Measurements from ENCODE around the gene SLC5A2.

Gene SLC5A2

GRCh38 chr16:31460582-31461002, 22.3 kb upstream of the SLC5A2 start:
- DNase-seq, result no peak

DNA sequence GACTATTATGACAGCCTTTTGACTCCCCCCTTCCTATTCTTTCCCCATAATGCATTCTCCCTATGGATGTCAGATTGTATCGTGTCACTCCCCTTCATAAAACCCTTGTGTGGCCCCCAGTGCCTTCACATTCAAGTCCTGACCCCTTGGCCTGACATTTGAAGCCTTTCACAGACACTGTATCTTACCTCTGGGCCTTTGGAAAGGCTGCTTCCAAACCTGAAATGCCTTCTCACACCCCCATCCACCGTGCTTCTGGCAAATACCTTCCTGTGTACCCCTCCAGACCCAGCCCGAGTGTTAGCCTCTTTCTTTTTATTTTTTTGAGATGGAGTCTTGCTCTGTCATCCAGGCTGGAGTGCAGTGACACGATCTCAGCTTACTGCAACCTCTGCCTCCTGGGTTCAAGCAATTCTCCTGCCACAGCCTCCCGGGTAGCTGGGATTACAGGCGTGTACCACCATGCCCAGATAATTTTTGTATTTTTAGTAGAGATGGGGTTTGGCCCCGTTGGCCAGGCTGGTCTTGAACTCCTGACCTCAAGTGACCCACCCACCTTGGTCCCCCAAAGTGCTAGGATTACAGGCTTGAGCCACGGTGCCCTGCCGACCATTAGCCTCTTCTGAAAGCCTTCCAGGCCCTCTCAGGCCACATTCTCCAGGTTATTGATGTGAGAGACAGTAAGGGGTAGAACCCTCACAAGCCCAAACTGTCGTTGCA, 21.6 kb upstream of the SLC5A2 start:
- DNase-seq, result no peak

DNA sequence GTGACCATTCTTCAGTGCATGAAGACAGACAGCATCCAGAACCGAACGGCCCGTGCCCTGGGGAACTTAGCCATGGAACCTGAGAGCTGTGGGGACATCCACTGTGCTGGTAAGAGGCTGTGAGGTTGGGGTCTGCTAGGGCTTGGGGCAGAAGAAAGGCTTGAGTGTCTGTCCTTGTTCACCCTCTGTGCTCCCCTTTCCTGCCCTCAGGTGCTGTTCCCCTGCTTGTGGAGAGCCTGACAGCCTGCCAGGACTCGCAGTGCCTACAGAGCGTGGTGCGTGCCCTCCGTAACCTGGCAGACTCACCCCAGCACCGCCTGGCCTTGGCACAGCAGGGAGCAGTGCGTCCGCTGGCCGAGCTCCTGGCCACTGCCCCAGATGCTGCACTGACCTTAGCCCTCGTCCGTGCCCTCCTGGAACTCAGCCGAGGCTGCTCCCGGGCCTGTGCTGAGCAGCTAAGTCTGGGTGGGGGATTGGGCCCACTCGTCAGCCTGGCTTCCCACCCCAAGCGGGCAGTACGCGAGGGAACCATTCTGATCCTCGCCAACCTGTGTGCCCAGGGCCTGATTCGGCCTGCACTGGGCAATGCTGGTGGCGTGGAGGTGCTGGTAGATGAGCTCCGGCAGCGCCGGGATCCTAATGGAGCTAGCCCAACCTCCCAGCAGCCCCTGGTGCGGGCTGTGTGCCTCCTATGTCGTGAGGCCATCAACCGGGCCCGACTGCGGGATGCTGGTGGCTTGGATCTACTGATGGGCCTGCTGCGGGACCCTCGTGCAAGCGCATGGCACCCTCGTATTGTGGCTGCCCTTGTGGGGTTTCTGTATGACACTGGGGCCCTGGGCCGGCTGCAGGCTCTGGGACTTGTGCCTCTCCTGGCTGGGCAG, 20.8 kb upstream of the SLC5A2 start:
- no peak for DNase-seq

DNA sequence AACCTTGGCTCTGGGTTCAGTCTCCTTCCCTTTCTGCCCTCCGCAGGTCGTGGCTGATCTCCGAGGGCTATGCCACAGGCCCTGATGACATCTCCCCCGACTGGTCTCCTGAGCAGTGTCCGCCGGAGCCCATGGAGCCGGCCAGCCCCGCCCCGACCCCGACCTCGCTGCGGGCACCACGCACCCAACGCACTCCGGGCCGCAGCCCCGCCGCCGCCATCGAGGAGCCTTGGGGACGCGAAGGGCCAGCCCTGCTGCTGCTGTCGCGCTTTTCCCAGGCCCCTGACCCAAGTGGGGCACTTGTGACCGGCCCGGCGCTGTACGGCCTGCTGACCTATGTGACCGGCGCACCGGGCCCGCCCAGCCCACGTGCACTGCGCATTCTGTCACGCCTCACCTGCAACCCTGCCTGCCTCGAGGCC, 18.6 kb upstream of the SLC5A2 start:
- no peak for DNase-seq

GRCh38 chr16:31464781-31465260, 18.1 kb upstream of the SLC5A2 start:
- DNase-seq, result no peak

DNA sequence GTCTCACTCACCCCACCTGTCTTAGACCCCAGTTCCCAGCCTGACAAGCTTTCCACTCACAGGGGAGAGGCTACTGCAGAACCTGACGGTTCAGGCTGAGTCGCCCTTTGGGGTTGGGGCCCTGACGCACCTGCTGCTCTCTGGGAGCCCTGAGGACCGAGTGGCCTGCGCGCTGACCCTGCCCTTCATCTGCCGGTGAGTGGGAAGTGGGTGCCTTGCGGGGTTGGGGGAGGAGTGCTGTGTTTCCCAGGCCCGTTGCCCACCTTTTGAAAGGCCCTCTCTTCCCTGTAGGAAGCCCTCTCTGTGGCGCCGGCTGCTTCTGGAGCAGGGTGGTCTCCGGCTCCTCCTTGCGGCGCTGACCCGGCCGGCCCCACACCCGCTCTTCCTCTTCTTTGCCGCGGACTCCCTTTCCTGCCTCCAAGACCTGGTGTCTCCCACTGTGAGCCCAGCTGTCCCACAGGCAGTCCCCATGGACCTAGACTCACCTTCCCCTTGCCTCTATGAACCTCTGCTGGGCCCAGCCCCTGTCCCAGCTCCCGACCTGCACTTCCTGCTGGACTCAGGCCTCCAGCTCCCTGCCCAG, 17.0 kb upstream of the SLC5A2 start:
- no peak for DNase-seq

DNA sequence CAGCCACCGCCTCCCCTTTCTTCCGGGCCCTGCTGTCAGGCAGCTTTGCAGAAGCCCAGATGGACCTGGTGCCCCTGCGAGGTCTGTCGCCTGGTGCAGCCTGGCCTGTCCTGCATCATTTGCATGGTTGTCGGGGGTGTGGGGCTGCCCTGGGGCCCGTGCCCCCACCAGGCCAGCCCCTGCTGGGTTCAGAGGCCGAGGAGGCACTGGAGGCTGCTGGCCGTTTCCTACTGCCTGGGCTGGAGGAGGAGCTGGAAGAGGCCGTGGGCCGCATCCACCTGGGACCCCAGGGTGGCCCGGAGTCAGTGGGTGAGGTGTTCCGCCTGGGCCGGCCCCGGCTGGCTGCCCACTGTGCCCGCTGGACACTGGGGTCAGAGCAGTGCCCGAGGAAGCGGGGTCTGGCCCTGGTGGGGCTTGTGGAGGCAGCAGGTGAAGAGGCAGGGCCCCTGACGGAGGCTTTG, 16.5 kb upstream of the SLC5A2 start:
- DNase-seq, result no peak

DNA sequence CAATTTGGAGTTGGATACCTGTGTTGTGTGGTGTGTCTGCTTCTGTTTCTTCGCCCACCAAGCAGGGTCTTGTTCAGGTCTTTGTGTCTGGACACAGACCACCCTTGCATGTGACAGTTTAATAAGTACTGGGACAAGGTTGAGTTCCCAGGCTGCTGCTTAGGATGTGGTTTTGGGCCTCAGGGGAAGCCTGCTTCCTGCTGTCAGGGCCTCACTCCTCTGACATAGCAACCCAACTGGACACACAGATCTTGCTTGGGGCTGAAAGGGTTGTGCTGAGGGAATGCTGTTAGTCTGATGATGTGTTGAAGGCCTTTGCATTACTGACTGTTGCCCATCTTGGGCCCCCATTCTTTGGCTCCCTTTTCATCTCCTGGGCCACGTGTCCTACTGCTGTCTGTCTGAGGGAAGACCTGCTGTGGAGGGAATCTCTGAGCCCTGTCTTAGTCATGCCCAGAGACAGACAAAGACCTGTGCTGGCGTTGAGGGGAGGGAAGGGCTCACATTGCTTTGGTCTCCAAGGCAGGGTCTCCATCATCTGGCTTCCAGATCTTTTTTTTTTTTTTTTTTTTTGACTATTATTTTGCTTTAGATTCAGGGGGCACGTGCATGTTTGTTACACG, 15.7 kb upstream of the SLC5A2 start:
- DNase-seq, result no peak

- DNase-seq, result no peak
Observed at GRCh38 chr16:31467858-31468257, 15.1 kb upstream of the SLC5A2 start.

- DNase-seq, result no peak
Observed at GRCh38 chr16:31470615-31471014, 12.3 kb upstream of the SLC5A2 start.

- no peak for DNase-seq
Observed at GRCh38 chr16:31471241-31471874, 11.6 kb upstream of the SLC5A2 start.

DNA sequence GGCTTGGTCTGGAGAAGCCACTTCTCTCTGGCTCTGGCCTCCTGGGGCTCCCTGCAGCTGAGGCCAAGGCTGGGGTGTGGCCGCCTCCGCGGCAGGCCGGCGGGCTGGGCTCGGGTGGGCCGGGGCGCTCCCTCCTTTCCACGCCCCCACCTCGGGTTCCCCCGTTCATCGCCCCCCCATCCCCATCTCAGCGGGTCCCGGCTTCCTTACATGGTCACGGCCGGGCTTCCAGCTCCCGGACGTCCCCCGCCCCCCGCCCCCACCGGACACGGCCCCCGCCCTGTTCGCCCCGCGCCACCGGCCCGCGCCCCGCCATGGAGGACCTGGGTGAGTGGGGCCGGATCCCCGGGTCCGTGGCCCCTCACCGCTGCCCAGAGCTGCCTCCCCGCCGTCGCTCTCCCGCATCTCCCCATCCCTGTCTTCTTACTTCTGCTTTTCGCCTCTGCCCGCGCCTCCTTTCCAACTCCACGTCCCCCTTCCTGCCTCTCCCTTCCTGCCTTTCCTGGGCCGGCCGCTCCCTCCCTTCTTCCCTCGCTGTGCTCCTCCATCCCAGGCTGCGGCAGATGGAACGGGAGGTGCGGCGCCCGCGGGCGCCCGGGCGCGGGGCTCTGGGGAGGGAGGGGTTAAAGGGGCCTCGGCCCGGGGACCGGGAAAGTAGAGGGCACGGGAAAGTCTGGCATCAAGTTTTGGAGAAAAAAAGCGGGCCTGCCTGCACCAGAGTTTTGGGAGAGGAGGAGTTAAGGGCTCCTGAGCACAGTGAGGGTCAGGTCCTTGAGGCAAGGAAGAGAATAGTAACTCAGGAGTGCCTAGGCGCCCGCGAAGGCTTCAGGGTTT, 10.8 kb upstream of the SLC5A2 start, which contains the start of gene TGFB1I1:
TGFB1I1 (plus strand) TSS at position 278 of the 834 bp plus-strand sequence; CDS start at position 315, 37 bp downstream.
- no peak for DNase-seq

DNA sequence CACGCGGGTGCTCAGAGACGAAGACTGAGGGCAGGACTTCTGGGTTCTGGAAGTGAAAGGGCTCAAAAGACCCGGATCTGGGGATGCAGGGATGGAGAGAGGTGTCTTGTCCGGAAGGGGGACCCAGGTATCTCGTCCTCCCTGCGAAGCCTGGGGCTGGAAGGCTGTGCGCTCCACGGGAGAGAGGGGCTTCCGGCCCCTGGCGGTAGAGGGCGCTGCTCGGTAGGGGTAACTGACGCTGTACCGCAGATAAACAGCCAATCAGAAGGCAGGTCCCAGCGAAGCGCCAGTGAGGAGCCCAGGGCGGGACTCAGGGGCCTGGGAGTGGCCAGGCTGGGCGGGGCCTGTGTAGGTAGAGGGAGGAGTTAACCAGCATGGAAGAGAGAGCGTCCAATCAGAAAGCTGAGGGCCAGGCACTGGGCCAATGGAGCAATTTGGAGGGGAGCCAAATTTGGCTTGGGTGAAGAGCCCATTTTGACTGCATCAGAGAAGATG, 10.2 kb upstream of the SLC5A2 start:
- DNase-seq, result no peak

GRCh38 chr16:31473264-31473984, 9.5 kb upstream of the SLC5A2 start:
- no peak for DNase-seq

GRCh38 chr16:31474173-31474714, 8.7 kb upstream of the SLC5A2 start:
- DNase-seq, result no peak

DNA sequence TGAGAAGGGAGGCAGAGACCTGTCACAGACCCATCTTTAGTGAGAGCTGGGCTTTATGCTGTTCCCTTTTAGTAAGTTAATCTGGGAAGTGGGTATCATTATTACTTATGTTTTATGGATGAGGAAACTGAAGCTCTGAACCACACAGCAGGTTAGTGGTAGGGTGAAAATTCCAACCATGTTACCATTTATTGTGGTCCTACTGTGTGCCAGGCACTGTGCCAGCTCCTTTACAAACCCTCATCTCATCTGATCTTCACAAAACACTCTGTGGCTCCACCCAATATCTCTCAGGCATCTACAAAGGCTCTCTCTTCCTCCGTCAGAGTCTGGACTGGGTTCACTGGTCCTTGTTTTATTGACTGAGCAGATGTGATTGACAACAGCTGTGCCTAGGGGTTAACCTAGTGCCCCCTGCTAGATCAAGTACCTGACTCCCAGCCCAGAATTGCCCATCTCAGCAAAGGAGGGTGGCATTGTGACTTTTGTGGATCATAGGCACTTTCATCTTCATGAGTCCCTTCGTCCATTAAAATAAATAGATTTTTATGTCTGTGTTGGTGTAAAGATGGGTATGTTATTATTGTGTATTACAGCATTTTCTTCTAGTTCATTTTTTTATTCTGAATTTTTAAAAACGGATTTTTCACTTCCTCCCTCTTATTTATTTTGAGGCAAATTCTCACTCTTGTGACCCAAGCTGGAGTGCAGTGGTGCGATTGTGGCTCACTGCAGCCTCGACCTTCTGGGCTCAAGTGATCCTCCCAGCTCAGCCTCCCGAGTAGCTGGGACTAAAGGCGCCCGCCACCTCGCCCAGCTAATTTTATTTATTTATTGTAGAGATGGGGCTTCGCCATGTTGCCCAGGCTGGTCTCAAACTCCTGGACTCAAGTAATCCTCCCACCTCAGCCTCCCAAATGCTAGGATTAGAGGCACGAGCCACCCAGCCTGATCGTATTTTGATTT, 7.9 kb upstream of the SLC5A2 start:
- DNase-seq, result no peak

DNA sequence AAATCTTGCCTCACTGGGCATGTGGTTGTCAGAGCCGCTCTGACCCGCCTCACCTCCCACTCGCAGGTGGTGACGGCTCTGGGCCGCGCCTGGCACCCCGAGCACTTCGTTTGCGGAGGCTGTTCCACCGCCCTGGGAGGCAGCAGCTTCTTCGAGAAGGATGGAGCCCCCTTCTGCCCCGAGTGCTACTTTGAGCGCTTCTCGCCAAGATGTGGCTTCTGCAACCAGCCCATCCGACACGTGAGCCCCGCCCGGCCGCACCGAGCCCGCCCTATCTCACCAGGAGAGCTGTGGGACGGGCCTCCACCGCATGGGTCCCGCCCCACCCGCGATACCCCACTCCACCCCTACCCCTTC, 7.0 kb upstream of the SLC5A2 start:
- DNase-seq, result no peak

DNA sequence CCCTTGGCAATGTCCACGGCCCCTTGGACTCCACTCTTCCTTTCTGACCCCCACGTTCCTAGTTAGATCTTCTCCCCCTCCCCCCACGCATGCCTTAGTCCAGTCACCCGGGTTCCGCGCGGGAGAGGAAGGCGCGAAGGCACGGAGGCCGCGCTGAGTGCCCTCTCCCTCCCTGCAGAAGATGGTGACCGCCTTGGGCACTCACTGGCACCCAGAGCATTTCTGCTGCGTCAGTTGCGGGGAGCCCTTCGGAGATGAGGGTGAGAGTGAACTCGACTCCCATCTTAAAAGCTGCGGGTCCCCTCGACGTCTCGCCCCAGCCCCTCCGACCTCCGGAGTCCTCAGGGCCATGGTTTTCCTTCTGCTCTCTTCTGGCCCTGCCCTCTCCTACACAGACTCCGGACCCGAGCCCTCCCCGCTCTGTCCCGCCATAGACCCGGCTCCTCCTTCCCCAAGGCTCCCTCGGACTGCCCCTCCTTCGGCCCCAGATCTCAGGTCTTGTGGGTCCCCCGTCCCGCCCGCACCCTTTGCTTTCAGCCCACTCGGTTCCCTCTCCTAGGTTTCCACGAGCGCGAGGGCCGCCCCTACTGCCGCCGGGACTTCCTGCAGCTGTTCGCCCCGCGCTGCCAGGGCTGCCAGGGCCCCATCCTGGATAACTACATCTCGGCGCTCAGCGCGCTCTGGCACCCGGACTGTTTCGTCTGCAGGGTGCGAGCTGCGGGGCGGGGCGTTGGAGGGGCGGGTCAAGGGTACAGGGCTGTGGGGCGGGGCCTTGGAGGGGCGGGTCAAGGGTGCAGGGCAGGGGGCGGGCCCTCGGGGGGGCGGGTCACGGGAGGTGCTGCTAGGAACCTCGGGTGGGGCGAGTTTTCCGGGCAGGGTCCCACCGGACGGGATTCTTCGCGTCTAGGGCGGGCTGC, 6.4 kb upstream of the SLC5A2 start:
- peak; percentile 87 for DNase-seq

Data from activated T-cell treated with anti-CD3 and anti-CD28 coated beads for 4 hours (primary cell).